Erythroblast (primary cell): ENCODE data around the gene PEX26.

Source experiments
- GATA1 ChIP-seq: IDR thresholded peaks from 2 replicates; pipeline ENCODE4 v1.6.1; 2011; ENCODE audit warnings: low read depth, mild to moderate bottlenecking, control low read depth, low read length, moderate library complexity
- POLR2A ChIP-seq: IDR thresholded peaks from 2 replicates; pipeline ENCODE4 v1.6.1; 2011; ENCODE audit warnings: mild to moderate bottlenecking, low read length

- TF ChIP-seq POLR2A (no peak), GATA1 (no peak)
Measured at GRCh38 chr22:18126606-18127005, 48.8 kb downstream of the PEX26 start.
